CD4-positive, alpha-beta T cell (primary cell): ENCODE data around the gene PRAMEF6. TPM values are rescaled to one million over a fixed set of nuclear protein-coding genes. Genes with fewer than 3 reads are reported as not detected.

Source experiments
- total RNA-seq, 174 experiments: library from RNA in 2 of 174; stranded (reverse) in 2 of 174; gene quantifications; one replicate each; pipeline ENCODE4 v1.2.3 and lab custom pipeline; 2021 to 2026

Gene PRAMEF6
- total RNA-seq, 2 experiments from 2014 or later = not detected

Other genes starting within 250 kb of the PRAMEF6 start
- not detected for gene AADACL3, start 231.5 kb downstream of the PRAMEF6 start, total RNA-seq
- gene CFAP107, start 201.4 kb downstream of the PRAMEF6 start, total RNA-seq = not detected
- not detected for gene PRAMEF12, start 173.8 kb downstream of the PRAMEF6 start, total RNA-seq
- gene PRAMEF1, start 156.2 kb downstream of the PRAMEF6 start, total RNA-seq = not detected
- not detected for gene PRAMEF11, start 116.2 kb downstream of the PRAMEF6 start, total RNA-seq
- gene HNRNPCL1, start 98.9 kb downstream of the PRAMEF6 start, total RNA-seq = not detected
- not detected for gene PRAMEF2, start 90.5 kb downstream of the PRAMEF6 start, total RNA-seq
- not detected for gene PRAMEF4, start 61.4 kb downstream of the PRAMEF6 start, total RNA-seq
- not detected for gene PRAMEF10, start 49.3 kb downstream of the PRAMEF6 start, total RNA-seq
- not detected for gene PRAMEF7, start 31.0 kb downstream of the PRAMEF6 start, total RNA-seq
- gene PRAMEF27, start 109.0 kb upstream of the PRAMEF6 start, total RNA-seq = not detected
- not detected for gene HNRNPCL3, start 113.2 kb upstream of the PRAMEF6 start, total RNA-seq
- not detected for gene PRAMEF25, start 123.2 kb upstream of the PRAMEF6 start, total RNA-seq
- not detected for gene HNRNPCL2, start 169.3 kb upstream of the PRAMEF6 start, total RNA-seq
- gene PRAMEF26, start 208.4 kb upstream of the PRAMEF6 start, total RNA-seq = not detected
- not detected for gene HNRNPCL4, start 218.1 kb upstream of the PRAMEF6 start, total RNA-seq
- not detected for gene PRAMEF9, start 224.3 kb upstream of the PRAMEF6 start, total RNA-seq